ENCODE results near the gene TBC1D2B. TPM values are rescaled to one million over a fixed set of nuclear protein-coding genes. Genes with fewer than 3 reads are reported as not detected.

The TBC1D2B gene
- total RNA-seq, 1 experiment from 2014 or later: 18.3 TPM

- TF ChIP-seq CREB1 (CRISPR knock-in tag; IDR thresholded peaks at IDR 0.05): no peak
- no peak for TF ChIP-seq ATF3 (CRISPR knock-in tag; conservative IDR thresholded peaks at IDR 0.05)
- no peak for TF ChIP-seq JUN (CRISPR knock-in tag; IDR thresholded peaks at IDR 0.05)
- no peak for TF ChIP-seq NFYB (CRISPR knock-in tag; conservative IDR thresholded peaks at IDR 0.05; ENCODE audit: low read depth)
These were observed 39.7 kb downstream of the TBC1D2B start (continued) for GRCh38 chr15:78037779-78038305.

GRCh38 chr15:78037328-78037727 is 40.2 kb downstream of the TBC1D2B start:
- CTCF ChIA-PET: no interaction called here
- TF ChIP-seq E2F4 (CRISPR knock-in tag; IDR thresholded peaks at IDR 0.05; ENCODE audit: borderline replicate concordance, low read depth) (no peak), AR (CRISPR knock-in tag; IDR thresholded peaks at IDR 0.05) (no peak), ZNF512 (CRISPR knock-in tag; IDR thresholded peaks at IDR 0.05; ENCODE audit: borderline replicate concordance) (no peak), ZNF281 (CRISPR knock-in tag; IDR thresholded peaks at IDR 0.05) (no peak), MAX (CRISPR knock-in tag; IDR thresholded peaks at IDR 0.05) (no peak), NFYB (CRISPR knock-in tag; conservative IDR thresholded peaks at IDR 0.05; ENCODE audit: low read depth) (no peak), AFF4 (CRISPR knock-in tag; IDR thresholded peaks at IDR 0.05; ENCODE audit: borderline replicate concordance) (no peak), OVOL2 (CRISPR knock-in tag; IDR thresholded peaks at IDR 0.05; ENCODE audit: borderline replicate concordance) (no peak), TP53 (CRISPR knock-in tag; IDR thresholded peaks at IDR 0.05) (no peak), ZSCAN18 (CRISPR knock-in tag; IDR thresholded peaks at IDR 0.05) (no peak), KAT7 (CRISPR knock-in tag; IDR thresholded peaks at IDR 0.05; ENCODE audit: borderline replicate concordance) (no peak), JAZF1 (CRISPR knock-in tag; IDR thresholded peaks at IDR 0.05) (no peak), NR2C2 (CRISPR knock-in tag; IDR thresholded peaks at IDR 0.05) (no peak), TEAD4 (CRISPR knock-in tag; IDR thresholded peaks at IDR 0.05) (no peak), IRF1 (CRISPR knock-in tag; IDR thresholded peaks at IDR 0.05) (no peak), SMAD4 (CRISPR knock-in tag; IDR thresholded peaks at IDR 0.05) (no peak), RELA (CRISPR knock-in tag; IDR thresholded peaks at IDR 0.05; ENCODE audit: borderline replicate concordance) (no peak), SOX15 (CRISPR knock-in tag; IDR thresholded peaks at IDR 0.05) (no peak)

More at GRCh38 chr15:78037328-78037727, 40.2 kb downstream of the TBC1D2B start:
- H3K9me3 Mint-ChIP-seq: no peaks in the 10 kb centered on the region
- H3K36me3 Mint-ChIP-seq: no peaks in the 10 kb centered on the region
- H3K4me1 Mint-ChIP-seq: peaks cover 6% of the 10 kb centered on the region
- H3K27ac Mint-ChIP-seq: no peak overlapping the region
- POLR2A ChIA-PET: no interaction called here
- H3K4me3 Mint-ChIP-seq: no peak overlapping the region
- no peak for DNase-seq (ENCODE audit: low spot score)
- ATAC-seq: no peak
- H3K27me3 Mint-ChIP-seq (ENCODE audit: low read depth): no peaks in the 10 kb centered on the region

Measured in WTC11 (cell line).